ENCODE data around the gene CD27.
"Not testable (repeated sequence)": the region's sequence is repeated elsewhere in the genome, so short reads cannot be mapped to it uniquely, and the experiment has no call there.

DNA sequence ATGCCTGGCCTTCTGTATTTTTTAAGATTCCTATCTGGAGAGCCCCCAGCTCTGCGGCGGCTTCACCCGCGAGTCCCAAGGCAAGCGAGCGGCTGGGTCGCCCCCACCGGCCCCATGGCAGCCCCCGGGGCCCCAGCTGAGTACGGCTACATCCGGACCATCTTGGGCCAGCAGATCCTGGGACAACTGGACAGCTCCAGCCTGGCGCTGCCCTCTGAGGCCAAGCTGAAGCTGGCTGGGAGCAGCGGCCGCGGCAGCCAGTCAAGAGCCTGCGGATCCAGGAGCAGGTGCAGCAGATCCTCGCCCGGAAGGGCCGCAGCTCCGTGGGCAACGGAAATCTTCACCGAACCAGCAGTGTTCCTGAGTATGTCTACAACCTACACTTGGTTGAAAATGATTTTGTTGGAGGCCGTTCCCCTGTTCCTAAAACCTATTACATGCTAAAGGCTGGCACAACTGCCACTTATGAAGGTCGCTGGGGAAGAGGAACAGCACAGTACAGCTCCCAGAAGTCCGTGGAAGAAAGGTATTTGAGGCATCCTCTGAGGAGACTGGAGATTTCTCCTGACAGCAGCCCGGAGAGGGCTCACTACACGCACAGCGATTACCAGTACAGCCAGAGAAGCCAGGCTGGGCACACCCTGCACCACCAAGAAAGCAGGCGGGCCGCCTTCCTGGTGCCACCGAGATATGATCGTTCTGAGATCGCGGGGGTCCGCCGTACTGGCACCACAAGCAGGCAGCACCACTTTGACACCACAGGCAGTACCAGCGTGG, 33.0 kb downstream of the CD27 start:
- TF ChIP-seq POLR2AphosphoS5 (IDR thresholded peaks at IDR 0.05; ENCODE audit: low read depth, low read length); CTCF (IDR thresholded peaks at IDR 0.05): not testable (repeated sequence)
- TF ChIP-seq, protein P1, sequence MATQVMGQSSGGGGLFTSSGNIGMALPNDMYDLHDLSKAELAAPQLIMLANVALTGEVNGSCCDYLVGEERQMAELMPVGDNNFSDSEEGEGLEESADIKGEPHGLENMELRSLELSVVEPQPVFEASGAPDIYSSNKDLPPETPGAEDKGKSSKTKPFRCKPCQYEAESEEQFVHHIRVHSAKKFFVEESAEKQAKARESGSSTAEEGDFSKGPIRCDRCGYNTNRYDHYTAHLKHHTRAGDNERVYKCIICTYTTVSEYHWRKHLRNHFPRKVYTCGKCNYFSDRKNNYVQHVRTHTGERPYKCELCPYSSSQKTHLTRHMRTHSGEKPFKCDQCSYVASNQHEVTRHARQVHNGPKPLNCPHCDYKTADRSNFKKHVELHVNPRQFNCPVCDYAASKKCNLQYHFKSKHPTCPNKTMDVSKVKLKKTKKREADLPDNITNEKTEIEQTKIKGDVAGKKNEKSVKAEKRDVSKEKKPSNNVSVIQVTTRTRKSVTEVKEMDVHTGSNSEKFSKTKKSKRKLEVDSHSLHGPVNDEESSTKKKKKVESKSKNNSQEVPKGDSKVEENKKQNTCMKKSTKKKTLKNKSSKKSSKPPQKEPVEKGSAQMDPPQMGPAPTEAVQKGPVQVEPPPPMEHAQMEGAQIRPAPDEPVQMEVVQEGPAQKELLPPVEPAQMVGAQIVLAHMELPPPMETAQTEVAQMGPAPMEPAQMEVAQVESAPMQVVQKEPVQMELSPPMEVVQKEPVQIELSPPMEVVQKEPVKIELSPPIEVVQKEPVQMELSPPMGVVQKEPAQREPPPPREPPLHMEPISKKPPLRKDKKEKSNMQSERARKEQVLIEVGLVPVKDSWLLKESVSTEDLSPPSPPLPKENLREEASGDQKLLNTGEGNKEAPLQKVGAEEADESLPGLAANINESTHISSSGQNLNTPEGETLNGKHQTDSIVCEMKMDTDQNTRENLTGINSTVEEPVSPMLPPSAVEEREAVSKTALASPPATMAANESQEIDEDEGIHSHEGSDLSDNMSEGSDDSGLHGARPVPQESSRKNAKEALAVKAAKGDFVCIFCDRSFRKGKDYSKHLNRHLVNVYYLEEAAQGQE (IDR thresholded peaks at IDR 0.05; ENCODE audit: insufficient read depth in 1 of 2, low read depth in 2 of 2, low read length in 1 of 2) = not testable (repeated sequence)
